Colonic mucosa (tissue), 4 donors: ENCODE results near the gene FAAP20. TPM values are rescaled to one million over a fixed set of nuclear protein-coding genes. Genes with fewer than 3 reads are reported as not detected.

Experiments used
- DNase-seq: peaks from one replicate; pipeline ENCODE4 v3.0.0-alpha.2; 2020
- H3K27ac ChIP-seq: fragments of 200-600 bp; one replicate; pipeline ENCODE4 v1.8.0; 2021
- H3K27me3 ChIP-seq: fragments of 200-600 bp; one replicate; pipeline ENCODE4 v1.8.0; 2021
- H3K36me3 ChIP-seq: fragments of 200-600 bp; one replicate; pipeline ENCODE4 v1.8.0; 2021
- H3K4me1 ChIP-seq: fragments of 200-600 bp; one replicate; pipeline ENCODE4 v1.8.0; 2021; ENCODE audit warnings: mild to moderate bottlenecking
- H3K4me3 ChIP-seq: fragments of 200-600 bp; one replicate; pipeline ENCODE4 v1.8.0; 2021
- H3K9ac ChIP-seq, 2 donors: one replicate each; pipeline ENCODE4 v1.7.0; 2013; ENCODE audit warnings: control low read depth in 2 of 2, low read depth in 2 of 2, low read length in 2 of 2
- H3K9me3 ChIP-seq: fragments of 200-600 bp; one replicate; pipeline ENCODE4 v1.8.0; 2021
- intact Hi-C: fragments of 100-400 bp; cut with DNase I; formaldehyde crosslinking; loops from one replicate; pipeline ENCODE4 v1.14.1; 2022
- total RNA-seq, 2 donors: library from RNA; stranded (reverse); fragmentation: NEBNext Ultra II Directional in 1 of 2; extraction: Animal tissue kit (Norgen Biotek cat#: 25700) in 1 of 2; gene quantifications; one replicate each; pipeline ENCODE4 v1.2.1, GENCODE V29; 2021
- TF ChIP-seq, protein P1 (sequence below): fragments of 200-600 bp; IDR thresholded peaks from one replicate; pipeline ENCODE4 v1.8.0; 2022; ENCODE audit warnings: antibody characterized with exemption, mild to moderate bottlenecking
- donor health status: healthy.
- donor health status: DM: no; HTN: no; CAD: no.
- donor health status: DM: no; HTN: no; CAD: no.

Gene FAAP20
- total RNA-seq, 2 donors from 2014 or later = 29.9 to 53.7 TPM

DNA sequence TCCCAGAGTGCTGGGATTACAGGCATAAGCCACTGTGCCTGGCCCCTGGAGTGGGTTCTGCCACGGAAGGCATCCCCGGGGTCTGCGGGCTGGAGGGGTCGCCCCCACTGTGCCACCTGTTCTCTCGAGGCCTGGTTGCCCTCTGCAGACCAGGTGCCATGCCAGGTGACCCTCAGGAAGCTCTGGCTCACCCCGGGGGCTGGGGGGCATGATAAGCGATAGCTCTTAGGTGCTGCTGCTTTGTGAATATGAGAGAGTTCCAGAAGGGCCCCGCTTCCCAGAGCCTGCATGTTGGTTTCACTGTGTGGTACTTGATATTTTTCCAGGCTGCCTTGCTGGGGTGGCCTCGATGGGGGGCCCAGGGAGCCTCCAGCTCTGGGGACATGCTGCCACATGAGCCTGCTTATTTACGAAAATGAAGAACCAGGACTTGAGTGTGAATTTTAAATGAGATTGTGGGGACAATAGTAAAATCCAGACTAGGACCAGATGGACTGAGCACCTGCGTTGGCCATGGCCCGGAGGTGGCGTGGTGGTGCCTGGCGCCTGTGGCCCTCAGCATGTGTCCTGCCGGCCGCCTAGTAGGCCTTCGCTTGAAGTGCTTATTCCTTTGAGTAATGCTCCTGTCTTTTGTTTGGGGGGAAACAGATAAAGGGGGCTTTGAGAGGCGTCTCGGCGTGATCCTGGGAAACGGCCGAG is 40.9 kb upstream of the FAAP20 start:
- H3K4me1 ChIP-seq = peaks cover 46% of the 10 kb centered on the region
- H3K27ac ChIP-seq = peak overlapping the region; percentile 57
- no peak for DNase-seq
- peak overlapping the region; percentile 9 to 50 for H3K9ac ChIP-seq
- TF ChIP-seq, protein P1, sequence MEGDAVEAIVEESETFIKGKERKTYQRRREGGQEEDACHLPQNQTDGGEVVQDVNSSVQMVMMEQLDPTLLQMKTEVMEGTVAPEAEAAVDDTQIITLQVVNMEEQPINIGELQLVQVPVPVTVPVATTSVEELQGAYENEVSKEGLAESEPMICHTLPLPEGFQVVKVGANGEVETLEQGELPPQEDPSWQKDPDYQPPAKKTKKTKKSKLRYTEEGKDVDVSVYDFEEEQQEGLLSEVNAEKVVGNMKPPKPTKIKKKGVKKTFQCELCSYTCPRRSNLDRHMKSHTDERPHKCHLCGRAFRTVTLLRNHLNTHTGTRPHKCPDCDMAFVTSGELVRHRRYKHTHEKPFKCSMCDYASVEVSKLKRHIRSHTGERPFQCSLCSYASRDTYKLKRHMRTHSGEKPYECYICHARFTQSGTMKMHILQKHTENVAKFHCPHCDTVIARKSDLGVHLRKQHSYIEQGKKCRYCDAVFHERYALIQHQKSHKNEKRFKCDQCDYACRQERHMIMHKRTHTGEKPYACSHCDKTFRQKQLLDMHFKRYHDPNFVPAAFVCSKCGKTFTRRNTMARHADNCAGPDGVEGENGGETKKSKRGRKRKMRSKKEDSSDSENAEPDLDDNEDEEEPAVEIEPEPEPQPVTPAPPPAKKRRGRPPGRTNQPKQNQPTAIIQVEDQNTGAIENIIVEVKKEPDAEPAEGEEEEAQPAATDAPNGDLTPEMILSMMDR = no peak
- no peaks in the 10 kb centered on the region for H3K9me3 ChIP-seq
- H3K4me3 ChIP-seq = no peak overlapping the region
- no peaks in the 10 kb centered on the region for H3K36me3 ChIP-seq
- H3K27me3 ChIP-seq = no peaks in the 10 kb centered on the region
- intact Hi-C loops = no loop called here

DNA sequence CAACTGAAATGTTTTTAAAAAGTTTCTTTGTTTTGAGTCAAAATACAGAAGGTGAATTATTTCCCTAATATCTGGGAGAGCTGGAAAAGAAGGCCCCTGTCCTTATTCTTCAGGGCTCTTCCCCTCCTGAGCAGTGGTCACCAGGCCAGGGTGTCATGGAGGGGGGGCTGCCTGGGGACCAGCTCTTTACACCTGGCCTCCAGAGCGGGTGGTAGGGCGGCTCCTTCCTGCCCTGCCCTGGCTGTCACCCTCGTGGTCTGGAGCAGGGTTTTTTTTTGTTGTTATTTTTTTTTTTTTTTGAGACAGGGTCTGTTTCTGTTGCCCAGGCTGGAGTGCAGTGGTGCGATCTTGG is 40.2 kb upstream of the FAAP20 start:
- intact Hi-C loops = loop anchor here (5.0 kb wide), 1 partner anchor 83 kb away; no protein-coding TSS in a partner anchor
- Histone ChIP-seq H3K36me3 (no peaks in the 10 kb centered on the region), H3K4me3 (no peak overlapping the region), H3K4me1 (peaks cover 44% of the 10 kb centered on the region), H3K9me3 (no peaks in the 10 kb centered on the region), H3K9ac (peak overlapping the region in 1 of 2 donors; percentile 56), H3K27me3 (no peaks in the 10 kb centered on the region), H3K27ac (peak overlapping the region; percentile 57)
- TF ChIP-seq, protein P1 = no peak
- DNase-seq = no peak

DNA sequence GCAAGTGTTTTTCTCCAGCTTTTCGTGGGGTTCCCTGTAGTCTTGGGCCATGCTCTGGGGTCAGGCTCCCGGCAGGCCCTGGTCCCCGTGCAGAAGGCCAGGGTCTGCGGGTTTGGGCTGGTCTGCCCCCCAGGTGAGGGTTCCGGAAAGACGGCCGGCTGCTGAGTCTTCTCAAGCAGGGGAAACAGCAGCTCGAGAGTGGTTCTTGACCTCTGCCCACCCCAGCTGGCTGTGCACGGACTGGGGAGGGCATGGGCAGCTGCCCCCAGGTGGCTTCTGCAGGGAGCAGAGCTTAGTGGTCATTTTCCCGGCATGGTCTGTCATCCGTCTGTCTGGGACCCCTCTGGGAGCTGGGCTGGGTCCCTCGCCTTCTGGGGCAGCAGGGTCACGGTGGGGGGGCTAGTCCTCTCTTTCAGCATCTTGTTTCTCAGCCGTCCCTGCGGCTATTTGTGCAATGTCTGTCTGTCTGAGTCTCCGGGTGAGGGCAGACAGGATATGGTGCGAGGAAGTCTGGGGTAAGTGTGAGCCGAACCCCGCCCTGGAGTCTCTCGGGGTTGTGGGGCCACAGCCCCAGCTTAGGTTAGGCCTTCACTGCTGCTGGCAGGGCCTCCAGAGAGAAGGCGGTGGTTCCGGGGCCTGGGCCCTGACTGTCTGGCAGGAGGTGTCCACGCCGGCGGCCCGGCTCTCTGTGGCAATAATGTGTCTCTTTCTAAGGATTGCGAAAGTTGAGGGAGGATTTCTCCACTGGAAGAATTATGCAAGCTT is 39.6 kb upstream of the FAAP20 start:
- Histone ChIP-seq H3K9me3 (no peaks in the 10 kb centered on the region), H3K9ac (peak overlapping the region; percentile 56 to 73), H3K4me3 (peak overlapping the region; percentile 3), H3K27ac (peak overlapping the region; percentile 57), H3K4me1 (peaks cover 40% of the 10 kb centered on the region), H3K36me3 (no peaks in the 10 kb centered on the region), H3K27me3 (no peaks in the 10 kb centered on the region)
- TF ChIP-seq, protein P1 = no peak
- DNase-seq = peak; percentile 67
- intact Hi-C loops = loop anchor here (5.0 kb wide), 1 partner anchor 83 kb away; no protein-coding TSS in a partner anchor

DNA sequence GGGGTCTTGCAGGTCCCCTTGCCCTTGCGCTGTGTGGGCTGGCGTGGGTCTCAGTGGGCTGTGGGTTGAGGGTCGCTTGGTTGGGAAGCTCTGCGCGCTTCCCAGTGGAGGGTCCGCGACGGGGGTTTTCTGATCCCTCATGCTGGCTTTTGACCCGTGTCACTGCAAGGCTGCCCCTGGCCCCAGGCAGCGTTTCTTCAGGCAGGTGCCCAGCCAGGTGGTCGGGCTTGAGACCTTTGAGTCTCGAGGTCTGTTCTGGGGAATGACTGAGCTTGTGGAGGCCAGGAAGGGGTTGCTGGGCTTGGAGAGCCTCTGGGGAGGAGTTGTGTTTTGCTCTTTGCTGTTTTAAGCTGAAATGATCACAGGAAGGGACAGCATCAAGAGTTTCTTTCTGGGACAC is 38.9 kb upstream of the FAAP20 start:
- peak overlapping the region; percentile 56 to 73 for H3K9ac ChIP-seq
- no peak for DNase-seq
- TF ChIP-seq, protein P1 = no peak
- intact Hi-C loops = loop anchor here (5.0 kb wide), 1 partner anchor 84 kb away; no protein-coding TSS in a partner anchor
- peaks cover 38% of the 10 kb centered on the region for H3K4me1 ChIP-seq
- H3K27ac ChIP-seq = peak overlapping the region; percentile 57
- H3K36me3 ChIP-seq = no peaks in the 10 kb centered on the region
- H3K27me3 ChIP-seq = no peaks in the 10 kb centered on the region
- peak overlapping the region; percentile 3 for H3K4me3 ChIP-seq
- H3K9me3 ChIP-seq = no peaks in the 10 kb centered on the region

DNA sequence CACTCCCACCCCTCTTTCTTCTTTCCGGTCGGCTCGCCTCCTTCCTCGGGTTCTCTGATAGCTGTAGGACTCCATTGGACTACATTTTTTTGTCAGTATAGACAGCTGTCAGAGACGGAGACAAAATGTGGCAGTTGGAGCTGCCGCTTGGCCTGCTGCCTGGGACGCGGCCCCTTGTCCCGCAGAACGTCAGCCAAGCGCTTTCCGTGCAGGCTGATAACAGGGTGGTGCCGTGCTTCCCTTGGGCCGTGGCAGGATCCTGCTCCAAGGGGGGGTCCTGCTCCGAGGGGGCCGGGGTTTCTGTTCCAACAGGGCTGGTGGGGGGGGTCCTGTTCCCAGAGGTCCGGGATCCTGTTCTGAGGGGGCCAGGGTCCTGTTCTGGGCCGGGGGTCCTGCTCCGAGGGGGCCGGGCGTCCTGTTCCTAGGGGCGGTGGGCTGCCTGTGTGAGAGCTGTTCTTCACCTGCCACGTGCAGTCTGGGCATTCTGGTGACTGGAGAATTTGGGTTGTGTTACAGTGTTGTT is 38.4 kb upstream of the FAAP20 start:
- Histone ChIP-seq H3K9me3 (no peaks in the 10 kb centered on the region), H3K27me3 (no peaks in the 10 kb centered on the region), H3K36me3 (no peaks in the 10 kb centered on the region), H3K4me3 (peak overlapping the region; percentile 63), H3K4me1 (peaks cover 36% of the 10 kb centered on the region), H3K9ac (peak overlapping the region; percentile 70 to 84), H3K27ac (peak overlapping the region; percentile 80)
- no peak for DNase-seq
- TF ChIP-seq, protein P1 = no peak
- intact Hi-C loops = loop anchor here (5.0 kb wide), 1 partner anchor 84 kb away; no protein-coding TSS in a partner anchor
